GM19193 (cell line): ENCODE data around the gene WWOX.

Experiments
- POLR2A ChIP-seq: IDR thresholded peaks from 4 replicates; pipeline ENCODE4 v1.6.1; 2011; ENCODE audit not compliant: insufficient read depth, insufficient read length; ENCODE audit errors: extremely low read depth

The WWOX gene

DNA sequence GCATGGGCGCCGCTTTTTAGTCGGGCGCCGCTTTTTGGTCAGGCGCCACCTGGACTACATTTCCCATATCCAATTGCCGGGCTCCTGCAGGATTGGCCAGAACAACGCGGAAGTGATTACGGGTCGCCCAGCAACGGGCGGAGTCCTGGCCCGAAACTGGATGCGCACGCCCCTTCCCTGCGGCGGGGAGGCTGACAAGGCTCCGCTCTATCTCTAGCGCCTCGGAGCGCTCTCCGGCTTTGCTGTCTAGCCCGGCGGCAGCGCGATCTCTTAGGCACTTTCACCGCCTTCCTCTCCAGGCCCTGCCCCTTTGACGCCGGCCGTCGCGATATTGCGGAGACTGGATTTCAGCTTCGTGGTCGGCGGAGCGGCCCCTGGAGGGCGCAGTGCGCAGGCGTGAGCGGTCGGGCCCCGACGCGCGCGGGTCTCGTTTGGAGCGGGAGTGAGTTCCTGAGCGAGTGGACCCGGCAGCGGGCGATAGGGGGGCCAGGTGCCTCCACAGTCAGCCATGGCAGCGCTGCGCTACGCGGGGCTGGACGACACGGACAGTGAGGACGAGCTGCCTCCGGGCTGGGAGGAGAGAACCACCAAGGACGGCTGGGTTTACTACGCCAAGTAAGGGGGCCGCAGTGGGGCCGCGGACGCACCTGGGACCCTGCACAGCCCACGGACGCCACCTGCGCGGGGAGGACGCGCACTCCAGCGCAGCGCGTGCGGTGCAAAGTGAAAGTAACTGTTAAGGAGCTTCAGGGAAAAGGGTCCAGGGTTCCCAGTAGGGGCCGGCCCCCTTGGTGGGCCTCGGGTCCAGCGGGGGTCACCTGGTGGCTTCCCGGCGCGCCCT, at the start of gene WWOX:
Gene WWOX (plus strand): TSS at position 384 of the 841 bp plus-strand sequence.
- TF ChIP-seq POLR2A: peak; percentile 77

DNA sequence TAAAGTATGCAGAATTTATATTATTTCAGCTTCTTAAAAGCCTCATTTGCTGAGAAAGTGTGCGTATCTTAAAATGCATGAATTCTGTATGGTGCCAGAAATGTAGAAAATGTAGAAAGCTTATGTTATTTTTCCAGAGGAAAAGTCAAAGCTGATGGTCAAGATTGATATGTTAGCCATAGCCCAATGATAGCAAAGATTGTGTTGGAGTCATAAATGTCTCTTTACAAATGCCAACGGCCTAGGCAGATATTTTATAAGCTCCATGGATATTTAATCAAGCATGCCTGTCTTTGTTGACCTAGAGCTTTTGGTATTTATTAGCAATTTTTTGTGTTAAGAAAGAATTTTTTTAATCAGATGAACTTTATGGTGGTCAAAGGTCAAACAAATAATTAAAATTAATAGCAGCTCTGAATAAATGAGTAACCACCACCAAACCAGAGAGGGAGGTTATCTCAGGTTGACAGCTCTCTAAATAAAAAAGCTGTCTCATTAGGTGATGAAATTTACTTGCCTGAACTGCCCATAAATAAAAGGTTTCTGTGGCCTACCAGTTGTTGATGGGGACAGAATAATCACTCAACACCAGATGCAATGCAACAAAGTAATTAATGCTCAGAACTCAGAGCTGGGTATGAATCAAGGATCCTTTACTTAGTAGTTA, 48.6 kb upstream of the WWOX start:
- no peak for TF ChIP-seq POLR2A

DNA sequence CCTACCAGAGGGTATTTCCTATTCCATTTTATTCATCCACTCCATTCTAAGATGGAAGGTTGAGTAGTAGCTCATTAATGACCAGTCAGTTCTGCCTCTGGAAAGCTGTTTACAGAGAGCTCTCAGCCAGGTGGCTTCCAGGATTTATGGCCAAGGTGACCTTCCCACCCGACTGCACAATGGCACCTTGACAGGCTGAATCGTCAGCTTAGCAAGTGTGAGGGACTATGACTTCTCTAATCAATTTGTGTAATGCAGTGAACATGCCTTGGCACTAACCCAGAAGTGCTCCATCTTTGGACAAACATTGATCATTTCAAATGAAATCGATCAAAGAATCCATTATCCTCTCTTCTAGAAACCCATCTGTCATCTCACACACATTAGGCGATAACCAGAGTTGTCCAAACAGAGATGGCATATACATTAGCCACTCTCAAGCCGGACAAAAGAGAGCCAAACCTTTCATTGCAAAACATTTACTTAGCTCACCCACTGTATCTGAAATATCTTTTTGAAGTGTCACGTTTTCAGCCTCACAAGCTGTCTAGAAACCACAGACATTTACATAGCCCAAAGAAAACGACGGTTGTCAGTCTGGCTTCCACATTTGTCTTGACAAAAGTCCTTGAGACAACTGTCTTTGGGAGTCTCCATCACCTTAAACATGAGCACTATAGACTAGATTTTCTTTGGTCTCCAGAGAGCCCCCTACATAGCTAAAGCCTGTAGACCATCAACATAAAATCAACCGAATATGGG, 41.5 kb upstream of the WWOX start:
- no peak for TF ChIP-seq POLR2A

DNA sequence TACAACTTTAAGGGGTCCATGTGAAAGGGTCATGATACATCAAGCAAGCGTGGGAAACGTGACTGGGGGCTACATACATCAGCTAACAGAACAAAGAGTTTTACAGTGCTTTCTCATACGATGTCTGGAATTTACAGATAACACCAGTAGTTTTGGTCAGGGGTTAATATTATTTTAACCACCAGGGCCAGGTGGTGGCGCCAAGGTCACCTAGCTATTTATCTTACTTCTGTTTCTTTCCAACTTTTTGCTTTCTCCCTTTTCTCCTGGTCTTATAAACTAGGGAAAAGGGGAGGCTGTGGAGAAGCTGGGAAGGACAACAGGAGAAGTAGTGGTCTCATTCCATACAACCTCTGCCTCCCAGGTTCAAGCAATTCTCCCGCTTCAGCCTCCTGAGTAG, 39.2 kb upstream of the WWOX start:
- TF ChIP-seq POLR2A: no peak

DNA sequence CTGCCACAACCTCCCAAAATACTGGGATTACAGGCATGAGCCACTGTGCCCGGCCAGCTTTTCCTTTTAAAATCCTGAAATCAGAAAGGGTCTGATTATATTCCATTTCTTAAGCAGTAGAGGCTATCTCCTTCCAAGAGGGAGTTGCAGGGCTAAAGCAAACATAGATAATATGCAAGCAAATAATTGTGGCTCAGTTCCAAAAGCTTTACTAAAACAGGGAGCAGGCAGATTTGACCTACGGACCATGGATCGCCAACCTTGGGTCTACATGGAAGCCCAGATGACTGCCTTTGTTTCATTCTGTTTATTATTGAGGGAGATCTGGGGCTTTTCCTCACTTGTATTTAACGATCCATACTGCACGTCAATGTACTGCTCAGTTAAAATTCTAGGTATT, 38.6 kb upstream of the WWOX start:
- no peak for TF ChIP-seq POLR2A

DNA sequence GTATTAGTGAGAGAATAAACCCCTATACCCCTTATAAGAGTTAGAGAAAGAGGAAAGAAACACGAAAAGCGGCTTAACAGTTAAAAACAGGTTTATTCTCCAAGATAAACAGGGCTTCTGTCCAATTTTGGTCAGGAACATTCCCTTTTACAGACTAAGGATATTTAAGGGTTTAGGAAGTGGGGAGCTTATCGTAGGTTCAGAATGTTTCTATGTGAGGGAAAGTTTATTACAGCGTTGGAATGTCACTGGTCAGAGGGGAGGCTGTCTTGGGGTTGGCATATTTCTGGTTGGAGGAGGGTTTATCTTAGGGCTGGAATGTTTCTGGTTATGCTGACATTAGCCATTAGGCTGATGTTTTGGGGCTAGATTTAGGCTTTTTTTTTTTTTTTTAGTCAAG, 34.1 kb upstream of the WWOX start:
- no peak for TF ChIP-seq POLR2A

DNA sequence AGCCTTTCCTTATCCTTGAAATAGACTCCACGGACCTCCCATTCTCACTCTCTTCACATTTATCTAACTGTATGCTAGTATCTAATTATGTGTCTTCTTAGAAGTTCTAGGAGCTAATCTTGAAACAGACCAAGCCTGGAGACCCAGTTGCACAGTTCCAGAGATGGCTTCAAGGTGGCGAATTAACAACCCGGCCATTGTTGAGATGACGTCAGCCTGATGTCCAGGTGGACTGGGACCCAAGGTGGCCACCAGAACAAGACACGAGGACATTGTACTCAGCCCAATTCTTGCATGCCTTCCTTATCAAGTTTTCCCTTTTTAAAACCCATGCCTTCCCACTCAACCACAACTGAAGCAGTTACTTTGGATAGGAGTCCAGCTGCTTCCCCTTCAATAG, 29.5 kb upstream of the WWOX start:
- TF ChIP-seq POLR2A: no peak

DNA sequence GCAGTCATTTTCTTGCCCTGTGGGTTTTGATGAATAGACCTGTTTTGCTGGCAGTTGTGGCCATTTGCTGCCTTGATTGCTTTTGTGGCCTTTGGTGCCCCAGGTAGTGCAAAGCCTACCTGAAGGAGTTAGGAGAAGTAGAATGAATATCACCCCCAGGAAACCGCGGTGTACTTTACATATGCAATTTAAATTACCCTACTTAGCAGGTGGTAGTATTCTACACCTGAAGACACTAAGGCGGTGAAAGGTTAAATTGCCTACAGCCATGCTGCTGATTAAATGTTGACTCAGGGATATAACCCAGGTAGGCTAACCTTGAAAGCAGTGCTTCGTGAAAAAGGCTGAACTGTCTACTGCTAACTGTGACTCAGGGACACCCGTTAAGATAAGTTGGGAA, 27.2 kb upstream of the WWOX start:
- TF ChIP-seq POLR2A: no peak

DNA sequence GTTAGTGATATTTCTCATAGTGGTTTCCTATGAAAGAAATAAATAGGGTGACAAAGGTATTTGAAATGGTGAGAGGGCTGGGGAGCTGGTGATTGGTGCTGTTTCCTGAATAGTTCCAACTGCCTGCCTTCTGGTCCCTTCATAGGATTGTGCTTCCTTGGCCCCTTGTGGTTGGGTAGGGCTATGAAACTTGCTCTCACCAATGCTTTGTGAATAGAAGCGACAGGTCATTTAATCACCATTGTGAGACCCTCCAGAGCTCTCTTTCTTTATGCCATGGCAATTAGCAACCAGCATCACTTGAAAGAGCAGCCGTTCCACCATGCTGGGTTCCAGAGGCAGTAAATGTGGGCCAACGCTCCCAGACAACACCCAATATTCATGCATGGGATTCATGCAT, 23.7 kb upstream of the WWOX start:
- TF ChIP-seq POLR2A: no peak

DNA sequence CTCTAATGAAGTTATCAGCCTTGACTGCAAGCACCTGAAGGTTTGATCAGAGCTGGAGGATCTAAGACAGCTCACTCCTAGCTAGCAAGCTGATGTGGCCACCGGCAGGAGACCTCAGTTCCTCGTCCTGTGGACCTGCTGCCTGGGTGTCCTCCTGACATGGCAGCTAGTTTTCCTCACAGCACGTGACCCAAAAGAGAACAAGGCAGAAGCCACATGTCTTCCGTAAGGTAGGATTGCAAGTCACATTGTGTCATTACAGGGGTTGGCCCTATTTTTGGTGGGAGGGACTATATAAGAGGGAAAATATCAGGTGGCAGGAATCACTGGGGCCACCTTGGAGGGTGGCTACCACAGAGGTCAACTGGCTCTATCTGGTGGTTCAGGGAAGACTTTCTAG, 18.1 kb upstream of the WWOX start:
- TF ChIP-seq POLR2A: no peak

DNA sequence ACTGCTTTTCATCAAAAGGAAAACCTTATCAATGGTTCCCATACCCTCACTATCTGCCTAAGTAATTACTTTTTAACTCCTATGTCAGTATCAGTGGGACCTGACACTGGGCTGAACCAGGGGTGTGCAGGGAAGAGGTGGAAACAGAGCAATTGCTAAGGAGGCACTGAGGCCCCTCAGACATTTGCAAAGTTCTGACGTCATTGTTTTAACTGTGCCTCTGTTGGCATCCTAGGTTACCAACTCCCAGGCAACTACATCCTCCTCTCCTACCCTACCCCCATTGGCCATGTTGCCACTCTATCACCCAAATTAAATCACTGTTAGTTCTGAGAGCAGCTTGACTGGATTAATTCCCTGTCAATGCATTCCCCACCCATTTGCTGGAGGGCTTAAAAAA, 8.0 kb upstream of the WWOX start:
- TF ChIP-seq POLR2A: no peak

DNA sequence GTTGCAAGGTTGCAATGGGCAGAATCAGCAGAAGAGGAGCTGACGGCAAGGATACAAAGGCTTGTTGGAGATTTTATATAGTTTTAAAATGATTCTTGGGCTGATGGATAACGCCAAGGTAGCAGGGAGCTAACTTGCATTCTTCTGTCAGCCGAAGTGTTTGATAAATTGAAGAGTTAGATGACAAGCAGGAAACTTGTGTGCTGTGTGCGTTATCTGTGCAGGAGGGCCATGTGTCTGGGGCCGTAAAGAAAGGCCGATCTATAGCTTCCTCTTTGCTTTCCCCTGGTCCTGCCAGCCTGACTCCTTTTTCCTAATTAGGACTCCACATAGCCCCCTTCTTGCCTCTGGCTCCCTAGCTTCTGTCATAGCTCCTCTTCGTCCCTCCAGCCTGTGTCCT, 6.7 kb upstream of the WWOX start:
- no peak for TF ChIP-seq POLR2A

DNA sequence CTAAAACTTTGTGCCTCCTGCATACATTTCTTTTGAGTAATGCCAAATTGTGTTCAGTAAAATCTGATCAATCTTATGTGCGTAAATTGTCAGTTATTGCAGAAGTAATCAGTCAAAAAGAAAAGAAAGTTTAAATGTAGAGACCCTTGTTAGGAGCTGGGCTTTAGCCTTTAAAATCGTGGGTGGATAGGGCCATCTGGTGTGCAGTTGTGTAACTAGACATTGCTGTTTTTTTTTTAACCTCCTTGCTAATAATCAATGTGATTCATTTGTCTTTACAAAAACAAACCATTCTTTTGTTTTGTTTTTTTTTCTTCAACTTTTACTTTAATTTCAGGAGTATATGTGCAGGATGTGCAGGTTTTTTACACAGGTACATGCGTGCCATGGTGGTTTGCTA, 5.3 kb upstream of the WWOX start:
- TF ChIP-seq POLR2A: no peak

DNA sequence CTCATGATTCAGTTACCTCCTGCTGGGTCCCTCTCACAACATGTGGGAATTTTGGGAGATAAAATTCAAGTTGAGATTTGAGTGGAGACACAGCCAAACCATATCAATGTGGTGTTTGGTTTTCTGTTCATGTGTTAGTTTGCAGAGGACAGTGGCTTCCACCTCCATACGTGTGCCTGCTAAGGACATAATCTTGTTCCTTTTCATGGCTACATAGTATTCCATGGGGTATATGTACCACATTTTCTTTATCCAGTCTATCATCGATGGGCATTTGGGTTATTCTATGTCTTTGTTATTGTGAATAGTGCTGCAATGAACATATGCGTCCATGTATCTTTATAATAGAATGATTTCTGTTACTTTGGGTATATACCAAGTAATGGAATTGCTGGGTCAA, 4.5 kb upstream of the WWOX start:
- no peak for TF ChIP-seq POLR2A

DNA sequence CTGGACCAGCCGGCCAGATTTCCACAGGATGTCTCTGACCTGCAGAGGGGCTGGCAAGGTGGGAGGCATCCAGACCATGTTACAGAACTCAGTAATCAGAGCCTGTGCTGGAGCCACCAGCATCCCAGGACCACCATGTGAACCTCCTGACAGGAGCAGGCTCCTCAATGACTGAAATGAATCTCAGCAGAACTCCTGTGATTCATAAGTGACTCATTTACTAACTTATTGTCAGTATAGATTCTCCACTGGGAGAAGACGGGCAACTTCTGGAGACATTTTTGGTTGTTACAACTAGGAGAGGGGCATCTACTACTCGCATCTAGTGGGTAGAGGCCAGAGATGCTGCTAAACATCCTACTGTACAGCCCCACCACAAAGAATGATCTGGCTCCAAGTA, 3.1 kb upstream of the WWOX start:
- no peak for TF ChIP-seq POLR2A

DNA sequence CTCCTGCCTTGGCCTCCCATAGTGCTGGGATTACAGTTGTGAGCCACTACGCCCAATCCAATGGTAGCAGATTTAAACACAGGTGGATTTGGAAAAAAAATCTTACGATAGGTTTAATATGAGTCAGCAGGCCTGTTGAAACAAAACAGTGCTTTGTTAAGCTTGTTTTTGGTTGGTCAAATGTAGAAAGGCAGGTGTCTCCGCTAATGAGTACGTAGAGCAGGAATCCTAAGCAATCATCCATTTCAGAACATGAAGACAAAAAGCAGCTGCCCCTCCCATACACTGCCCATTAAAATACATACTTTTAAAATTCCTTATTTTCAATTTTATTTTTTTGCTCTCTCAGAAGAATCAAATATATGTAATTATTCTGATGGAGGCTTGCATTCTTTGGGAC, 1.9 kb upstream of the WWOX start:
- no peak for TF ChIP-seq POLR2A
